Activated gamma-delta T cell treated with anti-CD3 and anti-CD28 coated beads, Interleukin-2, amount 50 U/mL, for 16 hours (primary cell): ENCODE results near the gene ZPR1.
"Not testable (repeated sequence)": the region's sequence is repeated elsewhere in the genome, so short reads cannot be mapped to it uniquely, and the experiment has no call there.

Source experiments
- DNase-seq: peaks from one replicate; pipeline ENCODE4 v3.0.0-alpha.2; 2020; ENCODE audit warnings: low read depth

ZPR1 gene, protein sequence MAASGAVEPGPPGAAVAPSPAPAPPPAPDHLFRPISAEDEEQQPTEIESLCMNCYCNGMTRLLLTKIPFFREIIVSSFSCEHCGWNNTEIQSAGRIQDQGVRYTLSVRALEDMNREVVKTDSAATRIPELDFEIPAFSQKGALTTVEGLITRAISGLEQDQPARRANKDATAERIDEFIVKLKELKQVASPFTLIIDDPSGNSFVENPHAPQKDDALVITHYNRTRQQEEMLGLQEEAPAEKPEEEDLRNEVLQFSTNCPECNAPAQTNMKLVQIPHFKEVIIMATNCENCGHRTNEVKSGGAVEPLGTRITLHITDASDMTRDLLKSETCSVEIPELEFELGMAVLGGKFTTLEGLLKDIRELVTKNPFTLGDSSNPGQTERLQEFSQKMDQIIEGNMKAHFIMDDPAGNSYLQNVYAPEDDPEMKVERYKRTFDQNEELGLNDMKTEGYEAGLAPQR

GRCh38 chr11:116787786-116788486 is at the start of gene ZPR1:
TSS of gene ZPR1 (minus strand) at chr11:116788023. CDS start at chr11:116787990, 33 bp downstream.
- peak; percentile 75 for DNase-seq

GRCh38 chr11:116836632-116836991 is 48.8 kb upstream of the ZPR1 start:
- DNase-seq = no peak

DNA sequence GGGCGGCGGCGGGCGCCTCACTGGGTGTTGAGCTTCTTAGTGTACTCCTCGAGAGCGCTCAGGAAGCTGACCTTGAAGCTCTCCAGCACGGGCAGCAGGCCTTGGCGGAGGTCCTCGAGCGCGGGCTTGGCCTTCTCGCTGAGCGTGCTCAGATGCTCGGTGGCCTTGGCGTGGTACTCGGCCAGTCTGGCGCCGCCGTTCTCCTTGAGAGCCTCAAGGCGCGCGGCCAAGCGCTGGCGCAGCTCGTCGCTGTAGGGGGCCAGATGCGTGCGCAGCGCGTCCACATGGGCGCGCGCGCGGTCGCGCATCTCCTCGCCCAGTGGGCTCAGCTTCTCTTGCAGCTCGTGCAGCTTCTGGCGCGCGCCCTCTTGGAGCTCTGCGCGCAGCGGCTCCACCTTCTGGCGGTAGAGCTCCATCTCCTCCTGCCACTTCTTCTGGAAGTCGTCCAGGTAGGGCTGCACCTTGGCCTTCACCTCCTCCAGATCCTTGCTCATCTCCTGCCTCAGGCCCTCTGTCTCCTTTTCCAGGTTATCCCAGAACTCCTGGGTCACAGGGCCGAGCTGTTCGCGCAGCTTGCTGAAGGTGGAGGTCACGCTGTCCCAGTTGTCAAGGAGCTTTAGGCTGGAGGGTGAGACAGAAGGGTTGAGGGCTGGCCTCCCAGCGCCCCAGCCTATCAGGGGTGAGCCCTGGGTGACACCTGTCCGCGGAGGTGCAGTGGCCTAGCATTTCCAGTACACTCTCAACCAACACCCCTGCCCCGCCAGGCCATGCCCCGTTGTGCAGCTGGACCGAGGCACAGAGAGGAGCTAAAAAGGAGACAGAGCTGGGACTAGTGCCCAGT is 48.2 kb upstream of the ZPR1 start:
- peak; percentile 51 for DNase-seq

DNA sequence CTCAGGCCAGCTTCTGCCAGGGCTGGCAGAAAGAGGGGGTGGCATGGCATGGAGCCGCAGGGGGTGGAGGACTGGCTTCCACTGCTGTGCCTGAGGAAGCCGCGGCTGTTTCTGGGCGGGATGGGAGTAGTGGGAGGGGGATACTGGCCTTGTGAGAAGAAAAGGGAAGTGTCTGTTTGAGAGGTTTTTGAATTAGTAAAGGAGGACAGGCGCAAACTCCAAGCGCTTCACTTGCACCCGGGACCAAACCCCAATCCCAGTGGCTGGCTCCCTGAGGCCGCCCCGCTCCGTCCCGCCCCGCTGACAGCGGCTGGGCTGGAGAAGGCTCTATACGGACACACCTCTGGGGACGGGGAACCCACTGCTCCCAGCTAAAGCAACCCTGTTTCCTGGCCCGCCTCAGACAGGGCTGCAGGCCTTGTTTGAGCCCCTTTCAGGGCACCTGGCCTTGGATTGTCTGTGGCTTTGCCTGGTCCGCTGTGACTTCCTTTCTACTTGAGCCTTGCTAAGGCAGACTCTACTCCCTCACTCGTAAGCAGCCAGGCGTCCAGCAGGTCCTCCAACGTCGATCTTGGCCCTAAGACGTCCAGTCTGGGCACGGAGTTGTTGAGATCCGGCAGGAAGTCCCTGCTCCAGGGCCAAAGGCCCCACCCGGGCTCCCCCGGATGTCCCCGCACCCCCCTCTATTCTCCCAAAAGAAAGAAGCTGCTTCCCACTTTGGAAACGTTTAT is 47.4 kb upstream of the ZPR1 start:
- no peak for DNase-seq

DNA sequence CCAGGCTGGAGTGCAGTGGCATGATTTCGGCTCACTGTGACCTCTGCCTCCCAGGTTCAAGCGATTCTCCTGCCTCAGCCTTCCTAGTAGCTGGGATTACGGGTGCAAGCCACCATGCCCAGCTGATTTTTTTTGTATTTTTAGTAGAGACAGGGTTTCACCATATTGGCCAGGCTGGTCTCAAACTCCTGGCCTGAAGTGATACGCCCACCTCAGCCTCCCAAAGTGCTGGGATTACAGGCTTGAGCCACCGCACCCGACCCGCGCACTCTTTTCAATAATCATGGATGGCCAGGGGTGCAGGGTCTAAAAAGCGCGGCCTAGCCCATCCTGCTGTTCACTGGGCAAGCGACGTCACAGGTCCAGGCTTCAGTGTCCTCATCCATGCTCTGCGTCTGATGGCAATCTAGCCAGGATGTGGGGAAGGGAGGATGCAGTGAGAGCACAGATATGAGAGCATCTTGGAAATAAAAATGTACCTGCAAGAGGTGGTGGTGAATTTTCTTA is 46.8 kb upstream of the ZPR1 start:
- not testable (repeated sequence) for DNase-seq

DNA sequence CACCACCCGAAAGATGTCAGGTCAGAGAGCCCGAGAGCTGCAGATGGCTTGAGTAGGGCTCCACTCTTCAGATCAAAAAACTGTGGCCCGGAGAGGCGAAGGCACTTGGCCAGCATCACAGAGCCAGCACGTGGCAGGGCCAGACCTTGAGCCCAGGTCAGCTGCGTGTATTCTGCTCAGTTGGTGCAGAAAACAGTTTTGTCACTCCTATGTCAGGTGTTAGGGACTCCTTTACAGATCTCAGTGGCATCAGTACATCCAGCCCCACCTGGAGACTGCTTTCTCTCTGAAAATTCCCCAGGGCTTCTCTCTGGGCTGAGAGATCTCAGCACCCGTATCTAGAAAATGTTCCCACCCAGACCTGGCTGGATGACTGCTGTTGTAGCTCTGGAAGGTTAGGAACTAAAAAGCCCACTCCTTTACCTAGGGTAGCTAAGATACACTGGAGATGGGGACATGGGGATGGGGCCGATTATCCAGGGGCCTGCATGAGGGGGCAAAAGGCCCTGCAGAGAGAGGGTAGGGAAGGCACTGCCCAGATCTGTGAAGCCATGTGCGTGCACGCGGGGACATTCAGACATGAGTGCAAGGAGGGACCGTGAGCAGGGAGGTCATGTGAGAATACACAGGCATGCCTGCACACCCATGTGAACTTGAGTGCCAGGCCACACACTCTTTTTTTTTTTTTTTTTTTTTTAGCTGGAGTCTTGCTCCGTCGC is 46.2 kb upstream of the ZPR1 start:
- no peak for DNase-seq

GRCh38 chr11:116833491-116833815 is 45.6 kb upstream of the ZPR1 start:
- DNase-seq = no peak

- no peak for DNase-seq
Measured at GRCh38 chr11:116832350-116833290, 44.8 kb upstream of the ZPR1 start.

GRCh38 chr11:116831790-116832349 is 44.0 kb upstream of the ZPR1 start:
- no peak for DNase-seq

DNA sequence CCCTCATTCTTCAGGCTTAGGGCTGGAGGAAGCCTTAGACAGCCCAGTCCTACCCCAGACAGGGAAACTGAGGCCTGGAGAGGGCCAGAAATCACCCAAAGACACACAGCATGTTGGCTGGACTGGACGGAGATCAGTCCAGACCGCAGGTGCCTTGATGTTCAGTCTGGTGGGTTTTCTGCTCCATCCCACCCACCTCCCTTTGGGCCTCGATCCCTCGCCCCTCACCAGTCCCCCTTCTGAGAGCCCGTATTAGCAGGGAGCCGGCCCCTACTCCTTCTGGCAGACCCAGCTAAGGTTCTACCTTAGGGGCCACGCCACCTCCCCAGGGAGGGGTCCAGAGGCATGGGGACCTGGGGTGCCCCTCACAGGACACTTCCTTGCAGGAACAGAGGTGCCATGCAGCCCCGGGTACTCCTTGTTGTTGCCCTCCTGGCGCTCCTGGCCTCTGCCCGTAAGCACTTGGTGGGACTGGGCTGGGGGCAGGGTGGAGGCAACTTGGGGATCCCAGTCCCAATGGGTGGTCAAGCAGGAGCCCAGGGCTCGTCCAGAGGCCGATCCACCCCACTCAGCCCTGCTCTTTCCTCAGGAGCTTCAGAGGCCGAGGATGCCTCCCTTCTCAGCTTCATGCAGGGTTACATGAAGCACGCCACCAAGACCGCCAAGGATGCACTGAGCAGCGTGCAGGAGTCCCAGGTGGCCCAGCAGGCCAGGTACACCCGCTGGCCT is 42.5 kb upstream of the ZPR1 start:
- DNase-seq = no peak

DNA sequence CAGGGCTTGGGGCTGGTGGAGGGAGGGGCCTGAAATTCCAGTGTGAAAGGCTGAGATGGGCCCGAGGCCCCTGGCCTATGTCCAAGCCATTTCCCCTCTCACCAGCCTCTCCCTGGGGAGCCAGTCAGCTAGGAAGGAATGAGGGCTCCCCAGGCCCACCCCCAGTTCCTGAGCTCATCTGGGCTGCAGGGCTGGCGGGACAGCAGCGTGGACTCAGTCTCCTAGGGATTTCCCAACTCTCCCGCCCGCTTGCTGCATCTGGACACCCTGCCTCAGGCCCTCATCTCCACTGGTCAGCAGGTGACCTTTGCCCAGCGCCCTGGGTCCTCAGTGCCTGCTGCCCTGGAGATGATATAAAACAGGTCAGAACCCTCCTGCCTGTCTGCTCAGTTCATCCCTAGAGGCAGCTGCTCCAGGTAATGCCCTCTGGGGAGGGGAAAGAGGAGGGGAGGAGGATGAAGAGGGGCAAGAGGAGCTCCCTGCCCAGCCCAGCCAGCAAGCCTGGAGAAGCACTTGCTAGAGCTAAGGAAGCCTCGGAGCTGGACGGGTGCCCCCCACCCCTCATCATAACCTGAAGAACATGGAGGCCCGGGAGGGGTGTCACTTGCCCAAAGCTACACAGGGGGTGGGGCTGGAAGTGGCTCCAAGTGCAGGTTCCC is 41.8 kb upstream of the ZPR1 start, which contains the start of gene APOC3:
APOC3 (plus strand) TSS at position 383 of the 659 bp plus-strand sequence. CDS start 676 bp downstream, outside the sequence.
- DNase-seq = no peak

- DNase-seq = no peak
Measured at GRCh38 chr11:116828632-116829524, 41.1 kb upstream of the ZPR1 start.

DNA sequence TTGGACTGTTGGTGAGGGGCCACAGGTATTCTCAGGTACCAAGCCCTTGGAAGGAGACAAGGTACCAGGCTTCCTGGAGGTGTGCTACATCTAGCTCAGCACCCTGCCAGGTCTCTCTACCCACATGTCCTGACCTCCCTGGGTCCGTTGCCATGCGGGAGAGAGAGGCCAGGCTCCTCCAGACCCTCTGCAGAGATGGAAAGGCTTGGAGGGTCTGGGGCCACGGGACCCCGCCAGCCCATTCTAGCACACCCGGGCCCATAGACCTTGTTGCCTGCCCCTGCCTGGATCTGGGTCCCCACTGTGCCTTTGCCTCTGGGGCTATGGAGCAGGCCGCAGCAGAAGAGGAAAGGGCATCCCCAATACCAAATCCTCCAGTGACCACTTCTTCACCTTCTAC is 39.6 kb upstream of the ZPR1 start:
- DNase-seq = no peak

DNA sequence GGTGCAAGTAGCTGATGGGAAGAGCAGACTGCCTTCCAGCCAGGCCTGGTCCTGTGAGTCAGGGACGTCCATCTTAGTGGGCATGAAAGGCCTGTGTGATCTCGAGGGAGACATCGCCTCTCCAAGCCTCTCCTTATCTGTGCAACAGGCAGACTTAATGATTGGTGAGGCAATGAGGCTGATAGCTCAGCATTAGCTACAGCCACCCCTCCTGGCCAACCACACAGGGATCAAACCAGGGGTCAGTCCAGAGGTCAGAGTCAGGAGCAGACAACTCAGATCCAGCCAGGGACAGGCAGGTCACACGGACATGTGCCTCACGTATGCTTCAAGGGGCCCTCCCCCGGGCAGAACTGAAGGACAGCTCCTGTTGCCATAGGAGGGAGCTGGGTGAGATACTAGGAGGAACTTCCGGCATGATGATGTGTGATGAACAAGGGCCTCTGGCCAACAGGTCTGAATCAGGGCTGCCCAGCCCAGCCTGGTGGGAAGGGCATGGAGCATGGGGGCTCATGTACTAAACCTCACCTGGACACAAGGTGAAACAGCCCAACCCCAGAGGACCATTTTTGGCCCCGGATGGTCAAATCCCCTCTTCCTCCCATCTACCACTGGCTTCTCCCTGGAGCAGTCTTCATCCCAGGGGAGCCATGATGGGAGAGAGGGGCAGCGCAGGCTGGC is 39.1 kb upstream of the ZPR1 start:
- DNase-seq = no peak

DNA sequence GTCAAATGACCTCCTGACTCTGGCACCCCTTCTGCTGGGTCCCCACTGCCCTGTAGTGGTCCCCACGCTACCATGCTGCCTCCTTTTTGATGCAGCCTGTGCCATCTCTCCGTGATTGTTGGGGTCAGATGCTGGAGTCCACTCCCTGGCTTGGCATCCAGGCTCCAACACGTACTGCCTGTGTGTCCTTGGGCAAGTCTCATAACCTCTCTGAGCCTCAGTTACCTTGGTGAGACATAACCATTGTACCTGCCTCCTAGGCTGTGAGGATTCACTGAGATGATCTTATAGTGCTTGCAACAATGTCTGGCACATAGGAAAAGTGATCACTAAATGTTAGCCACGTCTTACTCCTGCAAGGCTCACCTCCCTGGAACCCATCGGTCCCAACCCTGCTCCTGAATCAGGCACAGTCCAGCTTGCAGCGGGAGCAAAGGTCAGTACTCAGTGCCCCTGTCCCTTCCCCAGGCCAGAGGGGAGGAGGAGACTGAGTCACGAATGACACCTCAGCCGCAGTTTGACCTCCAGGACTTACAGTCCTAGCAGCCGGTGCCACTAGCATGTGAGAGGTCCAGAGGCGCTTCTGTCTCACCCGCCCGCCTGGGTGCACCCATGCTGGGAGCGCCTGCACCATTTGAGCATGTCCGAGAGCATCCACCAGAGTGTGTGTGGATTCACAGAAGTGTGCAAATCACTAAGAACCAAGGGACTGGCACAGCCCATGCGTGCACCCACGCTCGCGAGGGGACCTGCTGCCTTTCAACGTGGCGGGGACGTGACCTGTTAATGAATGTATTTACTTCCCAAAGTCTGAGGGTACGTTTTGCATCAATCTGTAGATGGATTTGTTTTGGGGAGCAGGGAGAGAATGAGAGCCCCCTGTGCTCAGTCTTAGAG is 38.3 kb upstream of the ZPR1 start:
- no peak for DNase-seq

GRCh38 chr11:116825434-116825833 is 37.6 kb upstream of the ZPR1 start:
- no peak for DNase-seq
